Measurements from ENCODE around the gene LTBR.

Gene LTBR

GRCh38 chr12:6336079-6336888 is 47.7 kb upstream of the LTBR start (continued):
- peak; percentile 93 for TF ChIP-seq KLF1 (tag by site-specific recombination; IDR thresholded peaks at IDR 0.05)
- TF ChIP-seq WT1 (tag by site-specific recombination; IDR thresholded peaks at IDR 0.05), result peak; percentile 91
- TF ChIP-seq ZNF701 (tag by site-specific recombination; IDR thresholded peaks at IDR 0.05), result peak; percentile 20; the same call in 1 of the 2 replicates
- peak; percentile 58; the same call in 1 of the 2 replicates for TF ChIP-seq ZBTB20 (tag by site-specific recombination; IDR thresholded peaks at IDR 0.05)
- TF ChIP-seq ZNF792 (tag by site-specific recombination; IDR thresholded peaks at IDR 0.05), result no peak
- TF ChIP-seq KLF10 (tag by site-specific recombination; IDR thresholded peaks at IDR 0.05), result peak; percentile 75
- TF ChIP-seq EGR2 (tag by site-specific recombination; IDR thresholded peaks at IDR 0.05; ENCODE audit: low read depth), result peak; percentile 27; the same call in 1 of the 2 replicates
- no peak for TF ChIP-seq ZNF239 (tag by site-specific recombination; IDR thresholded peaks at IDR 0.05)
- no peak for TF ChIP-seq ZBTB6 (tag by site-specific recombination; IDR thresholded peaks at IDR 0.05)
- no peak for TF ChIP-seq ZSCAN5A (tag by site-specific recombination; IDR thresholded peaks at IDR 0.05)
- no peak for TF ChIP-seq ZNF362 (tag by site-specific recombination; IDR thresholded peaks at IDR 0.05)
- TF ChIP-seq ZNF280D (tag by site-specific recombination; IDR thresholded peaks at IDR 0.05), result no peak
- no peak for TF ChIP-seq ZNF404 (tag by site-specific recombination; IDR thresholded peaks at IDR 0.05)
- TF ChIP-seq ZXDB (tag by site-specific recombination; IDR thresholded peaks at IDR 0.05), result peak; percentile 93
- peak; percentile 71; the same call in 1 of the 2 replicates for TF ChIP-seq ZNF843 (tag by site-specific recombination; IDR thresholded peaks at IDR 0.05)
- no peak for TF ChIP-seq MEIS1 (CRISPR knock-in tag; IDR thresholded peaks at IDR 0.05; ENCODE audit: borderline replicate concordance)
- no peak for TF ChIP-seq ZNF274 (IDR thresholded peaks at IDR 0.05; ENCODE audit: low read length)
- TF ChIP-seq ZNF274 (tag by site-specific recombination; IDR thresholded peaks at IDR 0.05; ENCODE audit: borderline replicate concordance), result no peak
- TF ChIP-seq ZNF549 (tag by site-specific recombination; IDR thresholded peaks at IDR 0.05), result no peak
- peak; percentile 35; the same call in 1 of the 2 replicates for TF ChIP-seq ZNF580 (tag by site-specific recombination; IDR thresholded peaks at IDR 0.05)
- no peak; the same call in none of the 2 replicates for TF ChIP-seq ZNF184 (tag by site-specific recombination; IDR thresholded peaks at IDR 0.05)
- peak; percentile 70 for TF ChIP-seq FEZF1 (tag by site-specific recombination; IDR thresholded peaks at IDR 0.05)
- TF ChIP-seq ZNF302 (tag by site-specific recombination; IDR thresholded peaks at IDR 0.05; ENCODE audit: low read depth), result no peak
- TF ChIP-seq SP2 (tag by site-specific recombination; IDR thresholded peaks at IDR 0.05), result peak; percentile 94
- no peak for TF ChIP-seq ZNF169 (tag by site-specific recombination; IDR thresholded peaks at IDR 0.05)
- TF ChIP-seq ZNF76 (tag by site-specific recombination; IDR thresholded peaks at IDR 0.05; ENCODE audit: borderline replicate concordance, low read depth), result peak; percentile 64
- TF ChIP-seq RBAK (tag by site-specific recombination; IDR thresholded peaks at IDR 0.05), result no peak
- TF ChIP-seq SCRT2 (tag by site-specific recombination; IDR thresholded peaks at IDR 0.05), result peak; percentile 100
- no peak for TF ChIP-seq ZNF350 (tag by site-specific recombination; IDR thresholded peaks at IDR 0.05)
- peak; percentile 80 for TF ChIP-seq ZNF335 (tag by site-specific recombination; conservative IDR thresholded peaks at IDR 0.05)
- no peak for TF ChIP-seq ZNF645 (tag by site-specific recombination; IDR thresholded peaks at IDR 0.05)
